Coronary artery (tissue), 2 donors: Measurements from ENCODE around the gene JARID2.
A peak's percentile ranks its signal among the peaks of the same experiment; 100 is the strongest.

Source experiments
- DNase-seq: peaks from one replicate; pipeline ENCODE4 v3.0.0-alpha.2; 2017; ENCODE audit warnings: low spot score
- H3K27ac ChIP-seq, 2 donors: fragments of 200-600 bp; sonication (generic); one replicate each; pipeline ENCODE4 v1.5.1; 2016 to 2019
- H3K4me3 ChIP-seq: fragments of 200-600 bp; sonication (generic); 2 replicates; pipeline ENCODE4 v1.5.1; 2016; ENCODE audit warnings: mild to moderate bottlenecking, moderate library complexity
- TF ChIP-seq, protein P1 (sequence below): fragments of 200-600 bp; sonication (generic); IDR thresholded peaks from one replicate; pipeline ENCODE4 v1.5.1; 2019; ENCODE audit warnings: antibody characterized with exemption

Gene JARID2

DNA sequence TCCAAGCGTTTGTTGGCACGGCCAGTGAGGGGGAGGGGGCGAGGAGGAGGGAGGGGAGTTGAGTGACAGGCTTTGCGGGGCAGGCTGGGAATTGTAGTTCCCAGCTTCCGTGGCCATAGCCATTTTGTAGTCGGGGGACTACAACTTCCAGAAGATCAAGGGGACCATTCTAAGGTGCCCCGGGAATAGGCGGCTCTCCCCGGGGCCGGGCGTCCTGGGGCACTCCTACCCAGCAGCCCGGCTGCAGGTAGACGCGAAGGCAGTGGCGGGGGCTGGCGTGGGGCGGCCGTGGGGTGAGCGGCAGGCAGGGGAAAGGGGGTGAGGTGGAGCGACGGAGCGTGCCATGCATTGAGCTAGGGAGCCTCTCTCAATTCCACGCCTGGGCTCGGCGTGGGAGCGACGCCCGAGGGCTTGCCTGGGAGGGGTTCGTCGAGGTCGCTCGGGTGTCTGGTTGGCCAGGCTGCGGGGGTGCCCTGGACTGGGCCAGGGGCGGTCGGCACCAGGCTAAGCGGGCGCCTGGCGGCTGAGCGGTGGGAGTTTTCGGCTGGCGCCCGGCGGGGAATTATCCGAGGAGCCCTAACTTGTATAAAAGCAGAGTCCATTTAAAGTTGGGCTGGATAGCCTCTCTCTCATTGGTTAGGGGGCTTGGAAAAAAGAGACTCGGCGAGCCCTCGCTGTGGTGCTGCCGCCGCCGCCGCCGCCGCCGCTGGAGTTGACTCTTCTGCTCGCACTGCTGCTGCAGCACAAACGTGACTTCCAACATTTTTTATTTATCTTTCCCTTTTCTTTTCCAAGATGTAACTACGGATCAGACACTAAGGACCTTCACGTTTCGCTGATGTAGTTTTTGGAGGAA, at the start of gene JARID2:
Gene JARID2 (plus strand): TSS at position 709 of the 856 bp plus-strand sequence. CDS start 471 bp downstream, outside the sequence.
- Histone ChIP-seq H3K4me3 (peak within 1 kb of the TSS; percentile 86), H3K27ac (peak within 1 kb of the TSS; percentile 79 to 98)
- TF ChIP-seq, protein P1, sequence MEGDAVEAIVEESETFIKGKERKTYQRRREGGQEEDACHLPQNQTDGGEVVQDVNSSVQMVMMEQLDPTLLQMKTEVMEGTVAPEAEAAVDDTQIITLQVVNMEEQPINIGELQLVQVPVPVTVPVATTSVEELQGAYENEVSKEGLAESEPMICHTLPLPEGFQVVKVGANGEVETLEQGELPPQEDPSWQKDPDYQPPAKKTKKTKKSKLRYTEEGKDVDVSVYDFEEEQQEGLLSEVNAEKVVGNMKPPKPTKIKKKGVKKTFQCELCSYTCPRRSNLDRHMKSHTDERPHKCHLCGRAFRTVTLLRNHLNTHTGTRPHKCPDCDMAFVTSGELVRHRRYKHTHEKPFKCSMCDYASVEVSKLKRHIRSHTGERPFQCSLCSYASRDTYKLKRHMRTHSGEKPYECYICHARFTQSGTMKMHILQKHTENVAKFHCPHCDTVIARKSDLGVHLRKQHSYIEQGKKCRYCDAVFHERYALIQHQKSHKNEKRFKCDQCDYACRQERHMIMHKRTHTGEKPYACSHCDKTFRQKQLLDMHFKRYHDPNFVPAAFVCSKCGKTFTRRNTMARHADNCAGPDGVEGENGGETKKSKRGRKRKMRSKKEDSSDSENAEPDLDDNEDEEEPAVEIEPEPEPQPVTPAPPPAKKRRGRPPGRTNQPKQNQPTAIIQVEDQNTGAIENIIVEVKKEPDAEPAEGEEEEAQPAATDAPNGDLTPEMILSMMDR: no peak
- DNase-seq: peak; percentile 99

DNA sequence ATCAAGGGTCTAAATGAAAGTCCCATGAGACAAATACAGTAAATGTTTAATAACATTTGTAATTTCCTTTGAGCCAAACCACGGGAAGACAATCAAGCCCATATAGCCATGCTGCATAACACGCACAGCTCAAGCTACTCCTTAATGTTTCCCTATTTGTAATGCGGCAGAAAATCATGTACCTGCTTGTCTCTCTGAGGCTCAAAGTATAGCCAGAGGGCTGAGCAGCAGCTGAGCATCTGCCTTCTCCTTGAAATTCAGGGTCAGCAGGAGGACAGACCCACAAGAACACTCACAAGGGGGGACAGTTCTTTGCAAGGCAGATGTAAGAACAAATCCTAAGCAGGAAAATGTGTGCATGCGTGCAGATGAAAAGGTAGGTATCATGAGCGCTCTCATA, 45.8 kb upstream of the JARID2 start:
- no peak for DNase-seq
- H3K27ac ChIP-seq: no peak overlapping the region
- TF ChIP-seq, protein P1: no peak
- H3K4me3 ChIP-seq: no peak overlapping the region

DNA sequence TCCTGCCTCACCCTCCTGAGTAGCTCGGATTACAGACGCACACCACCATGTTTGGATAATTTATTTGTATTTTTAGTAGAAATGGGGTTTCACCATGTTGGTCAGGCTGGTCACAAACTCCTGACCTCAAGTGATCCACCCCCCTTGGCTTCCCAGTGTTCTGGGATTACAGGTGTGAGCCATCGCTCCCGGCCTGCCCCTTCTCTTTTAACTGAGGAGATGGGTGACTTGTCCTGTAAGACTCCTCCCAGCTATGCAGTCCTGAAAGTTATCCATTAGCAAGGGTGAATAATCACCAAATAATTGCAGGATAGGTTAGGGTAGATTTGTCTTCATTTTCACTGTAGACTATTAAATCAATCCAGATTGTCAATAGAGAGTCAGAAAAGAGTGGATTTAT, 40.5 kb upstream of the JARID2 start:
- DNase-seq: no peak
- Histone ChIP-seq H3K4me3 (no peak overlapping the region), H3K27ac (no peak overlapping the region)
- TF ChIP-seq, protein P1: no peak

DNA sequence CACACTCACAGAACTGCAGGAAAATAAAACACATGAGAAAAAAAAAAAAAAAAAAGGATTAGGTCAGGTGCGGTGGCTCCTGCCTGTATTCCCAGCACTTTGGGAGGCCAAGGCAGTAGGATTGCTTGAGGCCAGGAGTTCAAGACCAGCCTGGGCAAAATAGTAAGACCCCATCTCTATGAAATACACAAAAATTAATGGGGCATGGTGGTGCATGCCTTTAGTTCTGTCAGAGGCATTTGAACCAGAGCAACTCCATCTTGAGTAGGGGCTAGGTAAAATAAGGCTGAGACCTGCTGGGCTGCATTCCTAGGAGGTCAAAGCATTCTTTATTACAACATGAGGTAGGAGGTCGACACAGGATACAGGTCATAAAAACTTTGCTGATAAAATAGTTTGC, 39.0 kb upstream of the JARID2 start:
- DNase-seq: no peak
- Histone ChIP-seq H3K4me3 (no peak overlapping the region), H3K27ac (no peak overlapping the region)
- TF ChIP-seq, protein P1: no peak

DNA sequence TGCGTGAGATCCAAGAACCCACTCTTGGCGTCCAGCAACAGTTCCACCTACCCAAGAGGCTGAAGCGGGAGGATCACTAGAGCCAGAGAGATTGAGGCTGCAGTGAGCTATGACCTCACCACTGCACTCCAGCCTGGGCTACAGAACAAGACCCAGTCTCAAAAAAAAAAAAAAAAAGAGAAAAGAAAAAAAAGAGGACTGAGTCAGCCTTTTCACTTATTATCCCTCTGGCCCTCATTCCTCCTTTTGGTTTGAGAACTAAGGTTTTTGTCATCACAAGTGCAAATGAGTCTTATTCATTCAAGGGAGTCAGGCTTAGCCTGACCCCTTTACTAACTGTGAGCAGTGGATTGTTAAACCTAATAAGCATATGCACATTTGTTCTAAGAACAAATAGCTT, 37.9 kb upstream of the JARID2 start:
- TF ChIP-seq, protein P1: no peak
- no peak overlapping the region for H3K4me3 ChIP-seq
- no peak overlapping the region for H3K27ac ChIP-seq
- no peak for DNase-seq

DNA sequence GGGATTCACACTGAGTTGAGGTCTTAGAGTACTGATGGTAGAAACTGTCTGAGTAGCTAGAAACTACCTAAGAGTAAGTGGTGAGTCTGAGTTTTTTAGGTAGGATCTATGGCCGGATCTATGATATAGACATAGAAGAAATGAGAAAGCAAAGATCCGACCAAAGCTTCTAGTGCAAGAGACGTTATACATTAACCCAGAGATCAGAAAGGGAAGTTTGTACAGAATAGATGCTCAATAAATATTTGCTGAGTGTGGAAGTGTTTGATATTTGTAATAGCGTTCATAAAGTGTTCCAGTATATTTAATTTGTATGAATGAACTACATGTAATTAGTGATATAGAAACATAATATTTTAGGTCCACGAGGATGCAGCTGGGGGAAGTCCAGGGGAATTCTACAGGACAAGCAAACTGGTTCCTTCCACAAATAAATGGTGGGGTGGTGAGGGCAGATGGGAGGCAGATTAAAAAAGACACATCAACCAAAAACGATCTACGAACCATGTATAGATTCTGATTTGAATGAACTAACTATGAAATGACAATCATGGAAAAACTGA, 31.9 kb upstream of the JARID2 start:
- DNase-seq: no peak
- TF ChIP-seq, protein P1: no peak
- Histone ChIP-seq H3K4me3 (no peak overlapping the region), H3K27ac (no peak overlapping the region)

DNA sequence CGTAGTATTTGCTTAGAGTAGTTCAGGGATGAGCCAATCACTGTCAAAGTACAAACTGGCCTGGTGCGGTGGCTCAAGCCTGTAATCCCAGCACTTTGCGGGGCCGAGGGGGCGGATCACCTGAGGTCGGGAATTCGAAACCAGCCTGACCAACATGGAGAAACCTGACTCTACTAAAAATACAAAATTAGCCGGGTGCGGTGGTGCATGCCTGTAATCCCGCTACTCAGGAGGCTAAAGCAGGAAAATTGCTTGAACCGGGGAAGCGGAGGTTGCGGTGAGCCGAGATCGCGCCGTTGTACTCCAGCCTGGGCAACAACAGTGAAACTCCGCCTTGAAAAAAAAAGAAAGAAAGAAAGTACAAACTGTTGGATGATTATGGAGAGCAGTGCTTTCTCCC, 27.5 kb upstream of the JARID2 start:
- TF ChIP-seq, protein P1: no peak
- no peak for DNase-seq
- Histone ChIP-seq H3K4me3 (no peak overlapping the region), H3K27ac (no peak overlapping the region)
